ES-I3 (cell line): ENCODE data around the gene CSF1.
"Not testable (repeated sequence)": the region's sequence is repeated elsewhere in the genome, so short reads cannot be mapped to it uniquely, and the experiment has no call there.

ENCODE experiments used
- H3K36me3 ChIP-seq: 2 replicates; pipeline ENCODE4 v1.6.1; 2013; ENCODE audit warnings: mild to moderate bottlenecking, low read length, control low read depth, moderate library complexity; ENCODE audit not compliant: insufficient read depth
- H3K4me1 ChIP-seq: 2 replicates; pipeline ENCODE4 v1.6.1; 2013; ENCODE audit warnings: mild to moderate bottlenecking, control low read depth, low read length; ENCODE audit not compliant: insufficient read depth
- H3K9ac ChIP-seq: 2 replicates; pipeline ENCODE4 v1.6.1; 2013; ENCODE audit warnings: low read depth, mild to moderate bottlenecking, low read length, moderate library complexity
- H3K9me3 ChIP-seq: 2 replicates; pipeline ENCODE4 v1.6.1; 2013; ENCODE audit warnings: mild to moderate bottlenecking, low read length, moderate library complexity; ENCODE audit not compliant: control insufficient read depth, insufficient read depth

CSF1 gene, protein sequence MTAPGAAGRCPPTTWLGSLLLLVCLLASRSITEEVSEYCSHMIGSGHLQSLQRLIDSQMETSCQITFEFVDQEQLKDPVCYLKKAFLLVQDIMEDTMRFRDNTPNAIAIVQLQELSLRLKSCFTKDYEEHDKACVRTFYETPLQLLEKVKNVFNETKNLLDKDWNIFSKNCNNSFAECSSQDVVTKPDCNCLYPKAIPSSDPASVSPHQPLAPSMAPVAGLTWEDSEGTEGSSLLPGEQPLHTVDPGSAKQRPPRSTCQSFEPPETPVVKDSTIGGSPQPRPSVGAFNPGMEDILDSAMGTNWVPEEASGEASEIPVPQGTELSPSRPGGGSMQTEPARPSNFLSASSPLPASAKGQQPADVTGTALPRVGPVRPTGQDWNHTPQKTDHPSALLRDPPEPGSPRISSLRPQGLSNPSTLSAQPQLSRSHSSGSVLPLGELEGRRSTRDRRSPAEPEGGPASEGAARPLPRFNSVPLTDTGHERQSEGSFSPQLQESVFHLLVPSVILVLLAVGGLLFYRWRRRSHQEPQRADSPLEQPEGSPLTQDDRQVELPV

DNA sequence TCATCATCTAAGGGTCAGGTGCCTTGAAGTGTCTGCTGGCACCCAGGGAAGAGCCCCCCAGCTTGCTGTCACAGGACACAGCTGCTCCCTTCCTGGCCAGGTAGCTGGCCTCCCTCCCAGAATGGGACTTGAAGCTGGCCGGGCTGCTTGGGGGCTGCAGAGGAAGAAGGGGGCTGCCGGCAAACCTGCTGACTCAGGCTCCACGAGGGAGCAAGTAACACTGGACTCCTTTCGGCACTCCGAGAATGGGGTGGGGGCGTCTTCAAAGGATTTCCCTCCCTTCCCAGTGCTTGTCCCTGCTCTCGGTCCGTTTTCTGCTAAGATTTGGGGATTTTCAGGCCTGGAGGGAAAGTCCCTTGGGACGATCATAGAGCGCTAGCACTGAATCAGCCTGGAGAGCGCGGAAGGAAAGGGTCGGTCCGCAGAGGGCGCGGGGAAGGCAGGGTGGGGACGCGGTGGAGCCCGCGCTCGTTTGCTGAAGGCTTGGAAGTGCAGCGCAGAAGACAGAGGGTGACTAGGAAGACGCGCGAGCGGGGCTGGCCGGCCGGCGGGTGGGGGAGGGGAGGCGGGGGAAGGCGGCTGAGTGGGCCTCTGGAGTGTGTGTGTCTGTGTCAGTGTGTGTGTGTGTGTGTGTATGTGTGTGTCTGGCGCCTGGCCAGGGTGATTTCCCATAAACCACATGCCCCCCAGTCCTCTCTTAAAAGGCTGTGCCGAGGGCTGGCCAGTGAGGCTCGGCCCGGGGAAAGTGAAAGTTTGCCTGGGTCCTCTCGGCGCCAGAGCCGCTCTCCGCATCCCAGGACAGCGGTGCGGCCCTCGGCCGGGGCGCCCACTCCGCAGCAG, at the start of gene CSF1:
CSF1 (plus strand) TSS at position 727 of the 840 bp plus-strand sequence. CDS start 175 bp downstream, outside the sequence.
- Histone ChIP-seq H3K9me3 (no peaks in the 10 kb centered on the region), H3K4me1 (no peaks in the 10 kb centered on the region; the same call in 1 of the 2 replicates), H3K36me3 (no peaks in the 10 kb centered on the region), H3K9ac (peak within 1 kb of the TSS; percentile 70)

DNA sequence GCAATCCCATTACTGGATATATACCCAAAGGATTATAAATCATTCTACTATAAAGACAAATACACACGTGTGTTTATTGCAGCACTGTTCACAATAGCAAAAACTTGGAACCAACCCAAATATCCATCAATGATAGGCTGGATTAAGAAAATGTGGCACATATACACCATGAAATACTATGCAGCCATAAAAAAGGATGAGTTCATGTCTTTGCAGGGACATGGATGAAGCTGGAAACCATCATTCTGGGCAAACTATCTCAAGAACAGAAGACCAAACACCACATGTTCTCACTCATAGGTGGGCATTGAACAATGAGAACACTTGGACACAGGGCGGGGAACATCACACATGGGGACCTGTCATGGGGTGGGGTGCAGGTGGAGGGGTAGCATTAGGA, 49.0 kb upstream of the CSF1 start:
- H3K36me3 ChIP-seq, H3K9me3 ChIP-seq, H3K9ac ChIP-seq: not testable (repeated sequence)
- H3K4me1 ChIP-seq = peaks cover 16% of the 10 kb centered on the region

DNA sequence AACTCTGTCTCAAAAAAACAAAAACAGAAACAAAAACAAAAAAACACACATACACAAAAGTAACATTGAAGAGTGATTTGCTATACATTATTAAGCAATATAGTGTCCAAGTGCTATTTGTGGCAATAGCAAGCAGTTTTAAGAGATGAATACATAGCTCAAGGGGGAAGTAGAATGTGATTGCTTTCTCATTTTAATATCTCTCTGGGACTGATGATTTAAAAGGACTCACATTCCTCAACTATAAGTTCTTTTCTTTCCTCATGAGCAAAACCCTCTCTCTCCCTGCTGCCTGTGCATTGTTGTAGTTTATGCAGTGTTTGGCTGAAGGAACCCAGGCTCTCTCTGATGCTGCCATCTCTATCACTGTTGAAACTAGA, 47.0 kb upstream of the CSF1 start:
- no peaks in the 10 kb centered on the region for H3K9me3 ChIP-seq
- peaks cover 16% of the 10 kb centered on the region for H3K4me1 ChIP-seq
- no peaks in the 10 kb centered on the region for H3K36me3 ChIP-seq
- H3K9ac ChIP-seq = no peak overlapping the region

DNA sequence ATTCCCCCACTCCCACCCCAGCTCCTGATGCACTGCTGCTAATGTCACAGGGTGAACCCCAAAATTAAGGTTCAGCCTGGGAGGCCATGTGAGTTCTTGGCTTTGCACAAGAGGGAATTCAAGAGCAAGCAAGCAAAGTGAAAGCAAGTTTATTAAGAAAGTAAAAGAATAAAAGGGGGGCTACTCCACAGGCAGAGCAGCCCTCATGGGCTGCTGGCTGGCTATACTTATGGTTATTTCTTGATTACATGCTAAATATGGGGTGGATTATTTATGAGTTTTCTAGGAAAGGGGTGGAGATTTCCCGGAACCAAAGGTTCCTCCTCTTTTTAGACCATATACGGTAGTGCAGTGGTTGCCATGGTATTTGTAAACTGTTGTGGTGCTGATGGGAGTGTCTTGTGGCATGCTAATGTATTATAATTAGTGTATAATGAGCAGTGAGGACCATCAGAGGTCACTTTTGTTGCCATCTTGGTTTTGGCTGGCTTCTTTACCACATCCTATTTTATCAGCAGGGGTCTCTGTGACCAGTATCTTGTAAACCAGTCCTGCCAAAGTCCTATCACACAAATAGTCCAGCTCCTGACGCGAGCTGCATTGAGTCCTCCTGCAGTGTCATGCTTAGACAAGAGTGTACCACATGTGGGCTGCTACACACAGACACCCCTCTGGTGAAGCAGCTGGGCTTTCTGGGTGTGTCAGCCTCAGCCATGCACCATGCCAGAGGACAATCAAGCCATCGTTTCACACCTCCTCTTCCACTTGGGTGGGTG, 46.4 kb upstream of the CSF1 start:
- Histone ChIP-seq H3K9ac (no peak overlapping the region), H3K36me3 (no peaks in the 10 kb centered on the region), H3K9me3 (no peaks in the 10 kb centered on the region), H3K4me1 (peaks cover 16% of the 10 kb centered on the region)

DNA sequence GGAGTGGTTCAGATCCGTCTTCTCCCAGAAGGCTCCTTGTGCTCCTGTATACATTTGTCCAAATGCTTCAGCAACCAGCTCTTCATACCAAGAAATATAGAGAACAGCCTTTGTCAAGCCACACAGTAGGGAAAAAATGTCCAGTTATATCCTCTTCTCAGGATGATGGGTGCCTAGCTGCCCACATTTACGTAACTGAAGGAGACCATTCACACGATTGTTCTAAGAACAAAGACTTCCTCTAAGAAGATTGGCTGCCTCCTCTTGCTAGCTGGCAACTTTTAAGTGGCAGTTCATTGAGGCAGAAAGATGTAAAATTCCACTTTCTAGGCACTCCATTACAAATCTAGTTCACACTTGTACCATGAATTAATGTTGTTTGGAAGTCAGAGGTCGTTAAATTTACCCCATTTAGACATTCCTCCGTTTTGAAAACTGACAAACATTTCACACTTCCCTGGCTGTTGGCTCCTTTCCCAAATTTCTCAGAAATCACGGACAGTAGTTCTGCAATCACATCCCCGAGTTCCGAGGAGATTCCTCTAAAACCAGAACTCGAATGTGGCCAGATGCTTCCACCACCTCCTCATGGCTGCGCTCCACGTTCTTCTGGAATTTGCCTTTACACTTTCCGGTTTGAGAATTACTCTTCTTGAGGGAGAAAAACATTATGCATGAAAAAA, 45.6 kb upstream of the CSF1 start:
- Histone ChIP-seq H3K9ac (no peak overlapping the region), H3K9me3 (no peaks in the 10 kb centered on the region), H3K36me3 (no peaks in the 10 kb centered on the region), H3K4me1 (peaks cover 16% of the 10 kb centered on the region)

DNA sequence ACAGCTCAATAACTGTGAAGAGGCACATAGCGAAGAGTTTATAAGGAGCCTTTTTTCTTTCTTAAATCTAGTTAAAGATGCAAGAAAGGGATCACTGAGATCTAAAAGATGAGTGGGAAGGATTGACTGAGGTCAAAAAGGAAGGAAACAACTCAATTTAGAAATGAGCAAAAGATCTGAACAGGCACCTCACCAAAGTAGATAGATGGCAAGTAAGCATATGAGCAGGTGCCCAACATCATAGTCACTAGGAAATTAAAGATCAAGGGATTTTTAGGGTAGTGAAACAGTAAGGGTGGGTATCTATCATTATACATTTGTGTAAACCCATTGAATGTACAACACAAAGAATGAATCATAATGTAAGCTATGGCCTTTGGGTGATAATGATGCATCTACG, 44.6 kb upstream of the CSF1 start:
- Histone ChIP-seq H3K4me1 (peaks cover 16% of the 10 kb centered on the region), H3K9ac (no peak overlapping the region), H3K36me3 (no peaks in the 10 kb centered on the region), H3K9me3 (no peaks in the 10 kb centered on the region)

DNA sequence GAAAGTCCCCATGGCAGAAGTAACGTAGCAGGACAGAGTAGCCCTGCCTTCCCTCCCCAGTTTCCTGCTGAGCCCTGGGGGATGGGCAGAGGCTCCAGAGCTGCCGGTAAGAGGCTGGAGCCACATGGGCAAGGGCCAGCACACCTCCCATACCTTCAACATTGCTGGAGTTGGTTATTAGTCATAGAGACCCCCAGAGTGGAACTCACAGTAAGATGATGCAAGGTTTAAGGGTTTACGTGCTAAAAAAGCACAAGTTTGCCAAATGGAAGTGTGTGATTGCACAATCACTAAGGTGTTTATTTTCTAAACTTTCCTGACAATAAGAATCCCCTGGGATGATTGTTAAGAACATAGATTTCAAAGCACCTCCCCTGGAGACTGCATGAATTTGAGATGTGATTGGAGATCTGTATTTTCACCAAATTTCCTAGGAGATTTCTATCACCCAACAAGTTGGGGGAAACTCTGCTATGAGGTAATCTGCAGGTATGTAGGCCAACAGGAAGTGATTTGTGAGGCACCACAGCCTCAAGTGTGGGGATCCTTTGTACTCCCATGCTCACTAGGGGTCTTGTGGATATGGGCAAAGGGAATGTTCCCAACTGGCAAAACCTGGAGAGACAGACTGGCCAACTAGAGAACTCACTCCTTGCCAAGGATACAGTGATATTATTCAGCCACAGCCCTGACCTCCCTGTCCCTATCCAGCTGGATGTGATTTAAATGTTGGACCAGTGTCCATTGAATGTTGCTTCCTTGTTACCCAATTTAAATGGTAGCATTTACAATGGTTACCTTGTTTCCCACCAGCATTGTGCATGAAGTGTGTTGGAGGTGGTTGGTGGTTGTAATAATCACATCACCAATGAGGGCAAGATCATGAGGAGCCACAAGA, 37.1 kb upstream of the CSF1 start:
- no peaks in the 10 kb centered on the region for H3K36me3 ChIP-seq
- H3K9ac ChIP-seq = no peak overlapping the region
- no peaks in the 10 kb centered on the region for H3K9me3 ChIP-seq
- H3K4me1 ChIP-seq = peaks cover 48% of the 10 kb centered on the region

DNA sequence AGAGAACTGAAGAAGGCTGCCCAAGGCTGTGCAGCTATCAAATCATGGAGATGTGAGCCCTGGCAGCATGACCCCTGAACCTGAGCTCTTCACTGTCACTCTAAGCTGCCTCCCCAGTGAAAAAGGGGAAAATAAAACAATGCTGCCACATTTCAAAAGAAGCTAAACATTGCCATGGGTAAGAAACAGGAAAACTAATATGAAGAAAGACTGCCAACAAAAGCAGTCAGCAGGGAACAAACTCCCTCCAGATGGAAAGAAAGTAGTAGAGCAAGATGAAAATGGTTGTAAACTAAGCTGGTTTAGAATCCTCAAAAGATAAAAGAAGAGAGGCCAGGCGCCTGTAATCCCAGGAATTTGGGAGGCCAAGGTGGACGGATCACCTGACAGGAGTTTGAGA, 36.2 kb upstream of the CSF1 start:
- H3K9ac ChIP-seq = no peak overlapping the region
- H3K9me3 ChIP-seq = no peaks in the 10 kb centered on the region
- H3K4me1 ChIP-seq = peaks cover 54% of the 10 kb centered on the region
- no peaks in the 10 kb centered on the region for H3K36me3 ChIP-seq

DNA sequence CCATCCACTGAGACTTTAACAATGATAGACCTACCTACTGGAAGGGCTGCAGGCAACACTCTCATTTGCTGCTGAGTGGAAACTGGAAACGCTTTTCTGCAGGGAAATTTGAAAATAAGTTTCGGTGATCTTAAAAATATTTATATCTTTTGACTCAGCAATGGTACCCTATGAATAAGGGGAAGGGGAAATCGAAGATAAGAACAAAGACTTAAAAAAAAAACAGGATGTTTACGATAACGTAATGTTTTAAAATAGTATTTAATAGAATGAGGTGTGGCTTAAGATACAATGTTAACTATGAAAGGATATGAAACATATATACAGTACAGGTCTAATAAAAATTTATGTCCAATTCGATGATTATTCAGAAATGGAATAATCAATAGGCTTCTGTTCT, 34.8 kb upstream of the CSF1 start:
- H3K36me3 ChIP-seq = no peaks in the 10 kb centered on the region
- H3K9ac ChIP-seq = no peak overlapping the region
- H3K9me3 ChIP-seq = no peaks in the 10 kb centered on the region
- peaks cover 54% of the 10 kb centered on the region for H3K4me1 ChIP-seq

DNA sequence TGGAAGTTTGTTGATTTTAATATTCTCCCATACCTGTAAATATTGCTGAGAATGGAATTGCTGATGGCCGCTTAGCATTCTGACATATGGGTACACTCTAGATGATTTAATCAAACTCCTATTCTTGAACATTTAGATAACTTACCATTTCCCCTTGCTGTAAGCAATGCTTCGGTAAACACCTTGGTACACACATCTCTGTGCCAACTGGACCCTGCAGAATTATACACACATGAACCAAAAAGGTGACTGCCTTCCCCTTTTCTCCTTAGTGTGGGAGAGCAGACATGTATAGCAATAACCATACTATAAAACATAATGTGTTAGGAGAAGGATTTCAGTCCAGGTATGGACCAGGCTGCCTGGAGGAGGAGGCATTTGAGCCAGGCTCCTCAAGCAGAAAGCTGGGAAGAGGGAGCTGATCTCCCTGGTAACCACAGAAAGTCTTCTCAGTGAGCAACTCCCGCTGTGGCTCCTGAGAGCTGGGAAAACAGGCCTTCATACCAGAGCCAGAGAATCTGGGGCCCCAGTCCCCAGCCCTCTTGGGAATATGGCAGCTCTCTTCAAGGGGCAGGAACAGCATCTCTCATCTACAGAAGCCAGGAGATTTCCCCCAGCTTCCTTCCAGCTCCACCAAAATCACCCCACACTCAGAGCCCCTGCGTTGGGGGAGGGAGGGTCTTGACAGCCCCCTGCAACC, 33.9 kb upstream of the CSF1 start:
- Histone ChIP-seq H3K9ac (no peak overlapping the region), H3K9me3 (no peaks in the 10 kb centered on the region), H3K4me1 (peaks cover 55% of the 10 kb centered on the region), H3K36me3 (no peaks in the 10 kb centered on the region)

DNA sequence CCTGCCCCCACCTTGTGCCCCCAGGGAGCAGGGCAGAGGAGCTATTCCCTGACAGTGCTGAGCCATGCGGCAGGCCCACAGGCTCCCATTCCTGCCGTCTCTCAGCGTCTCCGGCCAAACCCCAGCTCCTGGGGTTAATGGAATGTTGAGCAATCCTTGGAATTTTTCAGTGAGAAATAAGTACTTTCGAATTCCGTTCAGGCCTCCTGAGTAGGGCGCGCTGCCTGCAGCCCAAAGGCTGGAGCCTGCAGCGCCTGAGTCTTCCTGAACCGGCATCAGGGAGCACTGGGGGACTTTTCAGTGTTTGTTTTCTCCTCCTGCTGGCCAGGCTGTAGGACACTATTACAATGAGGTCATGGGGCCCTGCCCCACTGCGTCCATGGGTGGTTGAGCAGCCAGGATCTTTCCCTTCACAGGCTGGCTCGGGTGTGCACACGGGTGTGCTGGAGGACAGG, 33.3 kb upstream of the CSF1 start:
- Histone ChIP-seq H3K4me1 (peaks cover 59% of the 10 kb centered on the region), H3K9ac (no peak overlapping the region), H3K36me3 (no peaks in the 10 kb centered on the region), H3K9me3 (no peaks in the 10 kb centered on the region)

DNA sequence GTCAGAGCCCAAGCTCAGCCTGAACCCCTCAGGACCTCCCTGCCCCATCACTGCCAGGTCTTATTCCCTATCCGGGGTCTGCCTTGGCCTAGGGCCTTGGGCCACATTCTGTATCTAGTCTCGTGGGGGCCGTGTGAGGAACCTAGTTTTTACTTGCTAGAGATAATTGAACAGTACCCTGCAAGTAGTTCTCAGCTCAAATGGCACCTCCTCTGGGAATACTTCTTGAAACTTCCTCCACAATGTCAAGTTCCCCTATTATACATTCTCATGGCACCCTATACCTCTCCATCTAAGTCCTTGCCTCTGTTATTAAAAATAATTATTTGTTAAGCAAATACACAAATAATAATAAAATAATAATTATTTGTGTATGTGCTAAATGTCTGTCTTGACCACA, 32.9 kb upstream of the CSF1 start:
- Histone ChIP-seq H3K9ac (no peak overlapping the region), H3K36me3 (no peaks in the 10 kb centered on the region), H3K4me1 (peaks cover 56% of the 10 kb centered on the region), H3K9me3 (no peaks in the 10 kb centered on the region)
